GM12878 (cell line): ENCODE results near the gene MCRIP2. TPM values are rescaled to one million over a fixed set of nuclear protein-coding genes. Genes with fewer than 3 reads are reported as not detected.

ENCODE experiments used
- ATAC-seq: fragments of 200-7000 bp; cut with Tn5 transposase; 3 replicates; pipeline ENCODE4 v1.9.1; 2020; ENCODE audit warnings: mild to moderate bottlenecking, moderate library complexity
- BruUV-seq: library from RNA; stranded (reverse); fragments of 400-500 nt; replicated peaks from 2 replicates; lab custom pipeline; 2021; lab: Mats Ljungman, UMichigan
- CTCF ChIA-PET: fragments of 300-600 bp; sonication (Branson Sonifier 250); formaldehyde crosslinking; extraction: SDS; loops from one replicate; lab custom pipeline; 2021; ENCODE audit warnings: inconsistent platforms; lab: Yijun Ruan, JAX
- POLR2A ChIA-PET: fragments of 350-600 bp; formaldehyde crosslinking; extraction: SDS; loops from one replicate; lab custom pipeline; 2021; ENCODE audit warnings: inconsistent platforms; lab: Charles Lee
- RAD21 ChIA-PET: fragments of 300-600 bp; sonication (Branson Sonifier 250); formaldehyde crosslinking; loops from one replicate; lab custom pipeline; 2023; ENCODE audit warnings: antibody characterized with exemption; ENCODE audit not compliant: unreplicated experiment; lab: Charles Lee
- SMC1A ChIA-PET: fragments of 300-600 bp; sonication (Branson Sonifier 250); formaldehyde crosslinking; loops from one replicate; lab custom pipeline; 2023; ENCODE audit not compliant: unreplicated experiment, uncharacterized antibody; lab: Charles Lee
- DNase-seq: peaks from one replicate; pipeline ENCODE4 v3.0.0-alpha.2; 2011; ENCODE audit warnings: low read depth, low spot score
- FAIRE-seq: peaks from 3 replicates; lab custom pipeline; 2011; peaks lifted over from hg19 to GRCh38; lab: Jason Lieb, UNC
- H2AFZ ChIP-seq: 2 replicates; pipeline ENCODE4 v1.6.0; 2011; ENCODE audit warnings: low read depth, low read length, control low read depth; ENCODE audit not compliant: control insufficient read depth
- H3K27ac ChIP-seq: 2 replicates; pipeline ENCODE4 v1.5.1; 2011; ENCODE audit warnings: control low read depth; ENCODE audit not compliant: control insufficient read depth, insufficient read depth
- H3K27me3 ChIP-seq, 2 experiments: replicated peaks in 1 of 2; 2 replicates each; pipeline versions ENCODE4 v1.6.0 to v1.6.1; 2011; ENCODE audit warnings: low read length in 1 of 2; ENCODE audit not compliant: control insufficient read depth in 2 of 2, insufficient read depth in 2 of 2
- H3K36me3 ChIP-seq, 2 experiments: 2 replicates each; pipeline ENCODE4 v1.5.1; 2011; ENCODE audit warnings: low read length in 1 of 2; ENCODE audit not compliant: control insufficient read depth in 2 of 2, insufficient read depth in 2 of 2
- H3K4me1 ChIP-seq: 2 replicates; pipeline ENCODE4 v1.6.1; 2011; ENCODE audit warnings: mild to moderate bottlenecking, low read length, moderate library complexity, mixed read lengths; ENCODE audit not compliant: control insufficient read depth, insufficient read depth
- H3K4me2 ChIP-seq: 2 replicates; pipeline ENCODE4 v1.6.0; 2011; ENCODE audit warnings: control low read depth; ENCODE audit not compliant: control insufficient read depth, insufficient read depth
- H3K4me3 ChIP-seq: fragments of 200-600 bp; sonication (generic); 2 replicates; pipeline ENCODE4 v1.5.1; 2016
- H3K79me2 ChIP-seq: 2 replicates; pipeline ENCODE4 v1.6.0; 2011; ENCODE audit warnings: low read length; ENCODE audit not compliant: control insufficient read depth, insufficient read depth
- H3K9ac ChIP-seq: 2 replicates; pipeline ENCODE4 v1.8.0; 2011; ENCODE audit warnings: low read length, control low read depth, mixed read lengths; ENCODE audit not compliant: control insufficient read depth, insufficient read depth
- H3K9me3 ChIP-seq: replicated peaks from 3 replicates; pipeline ENCODE4 v1.5.1; 2011; ENCODE audit warnings: mild to moderate bottlenecking, low read length; ENCODE audit not compliant: control insufficient read depth, insufficient read depth
- H4K20me1 ChIP-seq: 2 replicates; pipeline ENCODE4 v1.6.0; 2011; ENCODE audit not compliant: control insufficient read depth, insufficient read depth
- CBFB ChIP-seq: IDR thresholded peaks from 2 replicates; pipeline ENCODE4 v1.6.1; 2016; ENCODE audit warnings: antibody characterized with exemption, low read depth
- MLLT1 ChIP-seq: fragments of 450-650 bp; IDR thresholded peaks from 2 replicates; pipeline ENCODE4 v1.6.1; 2016; ENCODE audit warnings: mild to moderate bottlenecking
- MXI1 ChIP-seq: fragments of 150-350 bp; IDR thresholded peaks from 2 replicates; pipeline ENCODE4 v1.6.1; 2011; ENCODE audit warnings: low read depth, mild to moderate bottlenecking, inconsistent platforms, low read length, improper control_type of control experiment
- SIN3A ChIP-seq: IDR thresholded peaks from 2 replicates; pipeline ENCODE4 v1.6.1; 2012; ENCODE audit warnings: low read depth, low read length, improper control_type of control experiment
- WGBS: methylation state at CpG from one replicate; pipeline ENCODE4 v1.1.6; 2016; ENCODE audit warnings: low lambda C conversion rate; ENCODE audit not compliant: insufficient replicate concordance, insufficient coverage; ENCODE audit errors: missing lambda C conversion rate; 5-methylcytosine and 5-hydroxymethylcytosine counted together
- in situ Hi-C: fragments of 300-500 bp; cut with MboI; formaldehyde crosslinking; loops from 9 replicates; pipeline ENCODE4 v1.14.3; 2018; ENCODE audit warnings: mixed read lengths
- intact Hi-C: fragments of 100-400 bp; cut with micrococcal nuclease; formaldehyde crosslinking; loops from one replicate; pipeline ENCODE4 v1.14.2; 2022; ENCODE audit not compliant: unreplicated experiment
- polyA plus RNA-seq, 11 experiments: library from polyadenylated mRNA; depleted of rRNA in 4 of 11; unstranded in 6 of 11; stranded (reverse) in 5 of 11; fragments of >200 nt; fragmentation: Nextera tagmentation in 4 of 11; fragmentation: Illumina TruSeq in 1 of 11; extraction: Ambion mirVana in 4 of 11; extraction: Trizol in 1 of 11; gene quantifications; 1 replicate in 1 of 11; 2 replicates in 10 of 11; pipeline versions ENCODE4 v1.2.1 to v1.2.3, GENCODE V29; 2011 to 2016; ENCODE audit warnings: inconsistent platforms in 2 of 11, missing spikeins in 2 of 11, low read depth in 1 of 11
- total RNA-seq, 4 experiments: library from RNA; depleted of rRNA in 3 of 4; stranded (reverse); fragments of >200 nt in 3 of 4; fragmentation: Illumina TruSeq in 1 of 4; extraction: Trizol in 1 of 4; gene quantifications; 2 replicates each; pipeline versions ENCODE4 v1.2.1 to v1.2.3, GENCODE V29; 2013 to 2021
- TF ChIP-seq, protein P1 (sequence below), 3 experiments: IDR thresholded peaks in 2 of 3; conservative IDR thresholded peaks in 1 of 3; 2 replicates each; pipeline ENCODE4 v1.5.1; 2011; ENCODE audit warnings: low read depth in 3 of 3, low read length in 3 of 3, mild to moderate bottlenecking in 3 of 3, control low read depth in 2 of 3, moderate library complexity in 2 of 3, inconsistent platforms in 1 of 3, mixed read lengths in 1 of 3; ENCODE audit not compliant: control insufficient read depth in 2 of 3, insufficient read depth in 1 of 3; ENCODE audit errors: extremely low read depth in 1 of 3

Gene MCRIP2
- total and polyA plus RNA-seq, 10 of the 15 experiments (the other 5 are each of a cell fraction or from before 2014, with no cell fraction given) = 0.19 to 93.1 (median 57.9) TPM

GRCh38 chr16:680967-681745, 39.5 kb downstream of the MCRIP2 start:
- ChIA-PET SMC1A (no interaction called here), RAD21 (interaction anchor here (0.6 to 1.2 kb wide), 4 partner anchors 9 to 99 kb away, joined by 3 to 4 read pairs (median 3); partner anchors contain the start of genes ANTKMT and WDR24), POLR2A (interaction anchor here (1.0 to 2.0 kb wide), 6 partner anchors 9 to 41 kb away, joined by 3 to 13 read pairs (median 4); partner anchors contain the start of genes RHOT2 and WDR24), CTCF (interaction anchor here (1.0 to 1.5 kb wide), 2 partner anchors 9 to 14 kb away, joined by 3 to 4 read pairs; partner anchors contain the start of genes RHOT2 and WDR24)
- no peak overlapping the region for H2AFZ ChIP-seq
- no peak for DNase-seq
- H3K27me3 ChIP-seq = no peaks in the 10 kb centered on the region
- intact Hi-C loops (loop anchor here (5.0 kb wide), 1 partner anchor 44 kb away; the partner anchor contains the start of gene METTL26), in situ Hi-C loops (no loop called here)
- no peaks in the 10 kb centered on the region for H3K9me3 ChIP-seq
- H3K4me3 ChIP-seq = peak overlapping the region; percentile 77
- no peak for ATAC-seq
- H3K9ac ChIP-seq = peak overlapping the region; percentile 88
- BruUV-seq = no TSS peak
- TF ChIP-seq, protein P1, sequence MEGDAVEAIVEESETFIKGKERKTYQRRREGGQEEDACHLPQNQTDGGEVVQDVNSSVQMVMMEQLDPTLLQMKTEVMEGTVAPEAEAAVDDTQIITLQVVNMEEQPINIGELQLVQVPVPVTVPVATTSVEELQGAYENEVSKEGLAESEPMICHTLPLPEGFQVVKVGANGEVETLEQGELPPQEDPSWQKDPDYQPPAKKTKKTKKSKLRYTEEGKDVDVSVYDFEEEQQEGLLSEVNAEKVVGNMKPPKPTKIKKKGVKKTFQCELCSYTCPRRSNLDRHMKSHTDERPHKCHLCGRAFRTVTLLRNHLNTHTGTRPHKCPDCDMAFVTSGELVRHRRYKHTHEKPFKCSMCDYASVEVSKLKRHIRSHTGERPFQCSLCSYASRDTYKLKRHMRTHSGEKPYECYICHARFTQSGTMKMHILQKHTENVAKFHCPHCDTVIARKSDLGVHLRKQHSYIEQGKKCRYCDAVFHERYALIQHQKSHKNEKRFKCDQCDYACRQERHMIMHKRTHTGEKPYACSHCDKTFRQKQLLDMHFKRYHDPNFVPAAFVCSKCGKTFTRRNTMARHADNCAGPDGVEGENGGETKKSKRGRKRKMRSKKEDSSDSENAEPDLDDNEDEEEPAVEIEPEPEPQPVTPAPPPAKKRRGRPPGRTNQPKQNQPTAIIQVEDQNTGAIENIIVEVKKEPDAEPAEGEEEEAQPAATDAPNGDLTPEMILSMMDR (IDR thresholded peaks at IDR 0.05 in 2 of 3, conservative IDR thresholded peaks at IDR 0.05 in 1 of 3; ENCODE audit: control insufficient read depth in 2 of 3, extremely low read depth in 1 of 3, insufficient read depth in 1 of 3, low read depth in 3 of 3, low read length in 3 of 3) = peak in 2 of 3 experiments; percentile 7 to 15; a peak in 1 of 6 replicates
- TF ChIP-seq MLLT1 (0 out of 2 replicates have a peak, but pooled peaks have one; percentile 50), MXI1 (no peak), CBFB (0 out of 2 replicates have a peak, but pooled peaks have one; percentile 11), SIN3A (no peak)
- peak overlapping the region; percentile 53; the same call in 1 of the 2 replicates for H3K27ac ChIP-seq
- peak overlapping the region; percentile 98 for H3K4me2 ChIP-seq
- 52% methylated on average over 44 of the region's 44 CpGs for WGBS
- peaks cover 6% of the 10 kb centered on the region; the same call in 1 of the 2 replicates for H4K20me1 ChIP-seq
- peaks cover 6 to 9% of the 10 kb centered on the region in 2 experiments; a peak in 2 of 4 replicates for H3K36me3 ChIP-seq
- FAIRE-seq = no peak
- H3K79me2 ChIP-seq = peaks cover 24% of the 10 kb centered on the region
- H3K4me1 ChIP-seq = peaks cover 15% of the 10 kb centered on the region
